ENCODE data around the gene KLC4. TPM values are rescaled to one million over a fixed set of nuclear protein-coding genes. Genes with fewer than 3 reads are reported as not detected.
"Not testable (repeated sequence)": the region's sequence is repeated elsewhere in the genome, so short reads cannot be mapped to it uniquely, and the experiment has no call there.

KLC4 gene
- total RNA-seq, 1 experiment from 2014 or later = 17.5 TPM

DNA sequence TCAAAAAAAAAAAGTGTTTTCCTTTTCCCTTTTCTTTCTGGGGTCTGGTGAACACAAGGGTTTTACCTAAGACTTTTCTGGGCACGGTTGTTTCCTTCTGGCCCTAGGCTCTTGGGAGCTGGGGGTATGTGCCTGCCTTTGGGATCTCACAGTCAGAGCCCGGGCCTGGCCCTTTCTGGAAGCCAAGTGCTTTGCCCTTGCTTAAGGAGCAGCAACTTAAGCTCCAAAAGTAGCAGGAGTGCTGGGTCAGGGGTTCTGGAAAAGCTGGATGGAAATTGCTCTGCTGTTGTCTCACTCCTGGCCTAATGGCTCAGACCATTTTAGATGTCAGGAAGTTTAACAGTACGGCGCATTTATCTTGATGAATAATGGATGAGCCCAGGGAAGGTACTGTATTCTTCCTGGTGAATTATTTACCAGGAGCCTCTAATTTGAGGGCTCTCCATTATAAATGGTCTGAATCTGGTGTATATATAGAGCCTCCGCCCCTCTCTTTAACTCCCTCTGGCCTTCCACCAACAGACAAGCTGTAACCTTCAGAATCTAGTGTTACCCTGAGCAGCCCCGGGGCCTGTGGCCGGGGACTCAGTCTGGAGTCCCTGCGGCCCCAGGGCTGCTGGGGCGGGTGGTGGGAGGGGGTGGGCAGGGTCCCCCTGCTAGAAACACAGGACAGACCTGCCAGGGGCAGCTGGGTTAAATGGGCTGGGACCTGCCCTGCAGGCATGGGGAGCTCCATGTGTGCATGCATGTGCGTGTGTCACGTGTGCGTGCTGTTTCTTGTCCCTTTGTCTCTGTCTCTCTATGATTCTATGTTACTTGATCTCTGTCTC lies 54.2 kb downstream of the KLC4 start:
- H3K27ac Mint-ChIP-seq (ENCODE audit: low read depth, unreplicated experiment) = no peak overlapping the region
- H3K4me3 Mint-ChIP-seq (ENCODE audit: unreplicated experiment) = no peak overlapping the region
- intact Hi-C loops (cut with micrococcal nuclease) = no loop called here
- peaks cover 12% of the 10 kb centered on the region for H3K36me3 Mint-ChIP-seq (ENCODE audit: insufficient read depth, unreplicated experiment)
- BruUV-seq (replicated peaks) = no TSS peak
- no peaks in the 10 kb centered on the region for H3K27me3 Mint-ChIP-seq (ENCODE audit: insufficient read depth, unreplicated experiment)
- H3K4me1 Mint-ChIP-seq (ENCODE audit: insufficient read depth, unreplicated experiment) = peaks cover 22% of the 10 kb centered on the region
- no peak for DNase-seq (ENCODE audit: unreplicated experiment)
- no peaks in the 10 kb centered on the region for H3K9me3 Mint-ChIP-seq (ENCODE audit: unreplicated experiment)
- ChIA-PET CTCF (no interaction called here), POLR2A (interaction anchor here (0.6 to 5.1 kb wide), 4 partner anchors 9 to 15 kb away, joined by 4 to 44 read pairs (median 4); no protein-coding TSS in a partner anchor)
- no peak for TF ChIP-seq CTCF (IDR thresholded peaks at IDR 0.05; ENCODE audit: unreplicated experiment)

- H3K9me3 Mint-ChIP-seq (ENCODE audit: unreplicated experiment) = no peaks in the 10 kb centered on the region
- CTCF ChIA-PET = interaction anchor here (0.6 kb wide), 1 partner anchor 137 kb away, joined by 3 read pairs; no protein-coding TSS in a partner anchor
- no peaks in the 10 kb centered on the region for H3K27me3 Mint-ChIP-seq (ENCODE audit: insufficient read depth, unreplicated experiment)
- no peak for TF ChIP-seq CTCF (IDR thresholded peaks at IDR 0.05; ENCODE audit: unreplicated experiment)
- no peak overlapping the region for H3K4me3 Mint-ChIP-seq (ENCODE audit: unreplicated experiment)
- H3K27ac Mint-ChIP-seq (ENCODE audit: low read depth, unreplicated experiment) = peak overlapping the region; percentile 8
- intact Hi-C loops (cut with micrococcal nuclease) = no loop called here
- peaks cover 22% of the 10 kb centered on the region for H3K4me1 Mint-ChIP-seq (ENCODE audit: insufficient read depth, unreplicated experiment)
- DNase-seq (ENCODE audit: unreplicated experiment) = peak; percentile 91
- POLR2A ChIA-PET = interaction anchor here (1.0 to 5.1 kb wide), 5 partner anchors 10 to 56 kb away, joined by 3 to 44 read pairs (median 4); partner anchors contain the start of genes KLC4 and MRPL2
- BruUV-seq (replicated peaks) = no TSS peak
- peaks cover 12% of the 10 kb centered on the region for H3K36me3 Mint-ChIP-seq (ENCODE audit: insufficient read depth, unreplicated experiment)
Observed at GRCh38 chr6:43115365-43115764, 55.9 kb downstream of the KLC4 start.

GRCh38 chr6:43117466-43117865 lies 58.0 kb downstream of the KLC4 start:
- Mint-ChIP-seq H3K27ac (ENCODE audit: low read depth, unreplicated experiment) (peak overlapping the region; percentile 9), H3K36me3 (ENCODE audit: insufficient read depth, unreplicated experiment) (peaks cover 18% of the 10 kb centered on the region), H3K4me1 (ENCODE audit: insufficient read depth, unreplicated experiment) (peaks cover 31% of the 10 kb centered on the region)
- ChIA-PET POLR2A (interaction anchor here (5.1 kb wide), 1 partner anchor 19 kb away, joined by 44 read pairs; no protein-coding TSS in a partner anchor), CTCF (interaction anchor here (0.7 kb wide), 1 partner anchor 26 kb away, joined by 3 read pairs; no protein-coding TSS in a partner anchor)
- BruUV-seq (replicated peaks); intact Hi-C loops (cut with micrococcal nuclease); H3K4me3 Mint-ChIP-seq (ENCODE audit: unreplicated experiment); H3K9me3 Mint-ChIP-seq (ENCODE audit: unreplicated experiment); DNase-seq (ENCODE audit: unreplicated experiment); H3K27me3 Mint-ChIP-seq (ENCODE audit: insufficient read depth, unreplicated experiment): not testable (repeated sequence)

- Mint-ChIP-seq H3K4me3 (ENCODE audit: unreplicated experiment) (no peak overlapping the region), H3K4me1 (ENCODE audit: insufficient read depth, unreplicated experiment) (peaks cover 32% of the 10 kb centered on the region), H3K27ac (ENCODE audit: low read depth, unreplicated experiment) (no peak overlapping the region), H3K9me3 (ENCODE audit: unreplicated experiment) (no peaks in the 10 kb centered on the region), H3K36me3 (ENCODE audit: insufficient read depth, unreplicated experiment) (peaks cover 18% of the 10 kb centered on the region), H3K27me3 (ENCODE audit: insufficient read depth, unreplicated experiment) (no peaks in the 10 kb centered on the region)
- BruUV-seq (replicated peaks) = no TSS peak
- POLR2A ChIA-PET = interaction anchor here (3.0 to 3.7 kb wide), 2 partner anchors 23 to 43 kb away, joined by 17 read pairs; partner anchors contain the start of gene PTK7
- no peak for TF ChIP-seq CTCF (IDR thresholded peaks at IDR 0.05; ENCODE audit: unreplicated experiment)
- CTCF ChIA-PET = interaction anchor here (1.0 to 1.3 kb wide), 3 partner anchors 23 to 111 kb away, joined by 3 to 4 read pairs (median 3); no protein-coding TSS in a partner anchor
- intact Hi-C loops (cut with micrococcal nuclease) = no loop called here
- no peak for DNase-seq (ENCODE audit: unreplicated experiment)
Observed at GRCh38 chr6:43119482-43119881, 60.1 kb downstream of the KLC4 start.

All from MCF 10A (cell line).